ENCODE results near the gene PRLHR.

Gene PRLHR

GRCh38 chr10:118586911-118587310, 8.5 kb downstream of the PRLHR start:
- DNase-seq: no peak

- DNase-seq: no peak
Observed at GRCh38 chr10:118585794-118586193, 9.7 kb downstream of the PRLHR start.

GRCh38 chr10:118585234-118585633, 10.2 kb downstream of the PRLHR start:
- DNase-seq: no peak

- no peak for DNase-seq
Observed at GRCh38 chr10:118584181-118584954, 11.1 kb downstream of the PRLHR start.

- DNase-seq: no peak
Observed at GRCh38 chr10:118583611-118584010, 11.8 kb downstream of the PRLHR start.

GRCh38 chr10:118582511-118582910, 12.9 kb downstream of the PRLHR start:
- no peak for DNase-seq

- DNase-seq: no peak
Observed at GRCh38 chr10:118581340-118581739, 14.1 kb downstream of the PRLHR start.

- no peak for DNase-seq
Observed at GRCh38 chr10:118580702-118581101, 14.7 kb downstream of the PRLHR start.

- no peak for DNase-seq
Observed at GRCh38 chr10:118573512-118573911, 21.9 kb downstream of the PRLHR start.

GRCh38 chr10:118572256-118573041, 23.0 kb downstream of the PRLHR start:
- no peak for DNase-seq

- no peak for DNase-seq
Observed at GRCh38 chr10:118571123-118571522, 24.3 kb downstream of the PRLHR start.

GRCh38 chr10:118570591-118570990, 24.9 kb downstream of the PRLHR start:
- DNase-seq: no peak

- DNase-seq: no peak
Observed at GRCh38 chr10:118569882-118570252, 25.6 kb downstream of the PRLHR start.

- no peak for DNase-seq
Observed at GRCh38 chr10:118569241-118569881, 26.1 kb downstream of the PRLHR start.

GRCh38 chr10:118568327-118568848, 27.1 kb downstream of the PRLHR start:
- no peak for DNase-seq

GRCh38 chr10:118567701-118568248, 27.7 kb downstream of the PRLHR start:
- DNase-seq: no peak

GRCh38 chr10:118566911-118567310, 28.5 kb downstream of the PRLHR start:
- no peak for DNase-seq

- no peak for DNase-seq
Observed at GRCh38 chr10:118565301-118566075, 30.0 kb downstream of the PRLHR start.

GRCh38 chr10:118564652-118565051, 30.8 kb downstream of the PRLHR start:
- DNase-seq: no peak

GRCh38 chr10:118564114-118564513, 31.3 kb downstream of the PRLHR start:
- no peak for DNase-seq

- no peak for DNase-seq
Observed at GRCh38 chr10:118563373-118563890, 32.0 kb downstream of the PRLHR start.

GRCh38 chr10:118562851-118563250, 32.6 kb downstream of the PRLHR start:
- DNase-seq: no peak
